ENCODE data around the gene BCAS3.
A peak's percentile ranks its signal among the peaks of the same experiment; 100 is the strongest.
"Not testable (repeated sequence)": the region's sequence is repeated elsewhere in the genome, so short reads cannot be mapped to it uniquely, and the experiment has no call there.

Gene BCAS3

GRCh38 chr17:60952747-60953146, 275.1 kb downstream of the BCAS3 start:
- DNase-seq: no peak

- no peak for DNase-seq
Observed at GRCh38 chr17:60959011-60959410, 281.4 kb downstream of the BCAS3 start.

- DNase-seq: no peak
Observed at GRCh38 chr17:60959696-60960095, 282.0 kb downstream of the BCAS3 start.

GRCh38 chr17:60960398-60961065, 282.9 kb downstream of the BCAS3 start:
- no peak for DNase-seq

- no peak for DNase-seq
Observed at GRCh38 chr17:60964160-60964559, 286.5 kb downstream of the BCAS3 start.

GRCh38 chr17:60968266-60968665, 290.6 kb downstream of the BCAS3 start:
- DNase-seq: no peak

GRCh38 chr17:60969500-60970037, 291.9 kb downstream of the BCAS3 start:
- no peak for DNase-seq

GRCh38 chr17:60970741-60971140, 293.1 kb downstream of the BCAS3 start:
- no peak for DNase-seq

- DNase-seq: peak; percentile 5
Observed at GRCh38 chr17:60971515-60972369, 294.1 kb downstream of the BCAS3 start.

GRCh38 chr17:60976861-60977260, 299.2 kb downstream of the BCAS3 start:
- DNase-seq: not testable (repeated sequence)

GRCh38 chr17:60989379-60989778, 311.7 kb downstream of the BCAS3 start:
- no peak for DNase-seq

- DNase-seq: no peak
Observed at GRCh38 chr17:60989846-60990245, 312.2 kb downstream of the BCAS3 start.

GRCh38 chr17:60993497-60993896, 315.8 kb downstream of the BCAS3 start:
- DNase-seq: no peak

GRCh38 chr17:60995680-60996079, 318.0 kb downstream of the BCAS3 start:
- DNase-seq: no peak

- DNase-seq: no peak
Observed at GRCh38 chr17:61000911-61001310, 323.3 kb downstream of the BCAS3 start.

- DNase-seq: peak; percentile 39
Observed at GRCh38 chr17:61002316-61002736, 324.7 kb downstream of the BCAS3 start.

- DNase-seq: no peak
Observed at GRCh38 chr17:61005358-61005757, 327.7 kb downstream of the BCAS3 start.

GRCh38 chr17:61005958-61006357, 328.3 kb downstream of the BCAS3 start:
- DNase-seq: not testable (repeated sequence)

GRCh38 chr17:61007980-61008379, 330.3 kb downstream of the BCAS3 start:
- DNase-seq: no peak

- peak; percentile 45 for DNase-seq
Observed at GRCh38 chr17:61009663-61010062, 332.0 kb downstream of the BCAS3 start.

- no peak for DNase-seq
Observed at GRCh38 chr17:61010661-61011170, 333.1 kb downstream of the BCAS3 start.

- no peak for DNase-seq
Observed at GRCh38 chr17:61011251-61011650, 333.6 kb downstream of the BCAS3 start.

- DNase-seq: no peak
Observed at GRCh38 chr17:61015966-61016365, 338.3 kb downstream of the BCAS3 start.
